Choroid plexus epithelial cell (primary cell): Measurements from ENCODE around the gene LAMB3.
A peak's percentile ranks its signal among the peaks of the same experiment; 100 is the strongest.
"Not testable (repeated sequence)": the region's sequence is repeated elsewhere in the genome, so short reads cannot be mapped to it uniquely, and the experiment has no call there.

ENCODE experiments used
- DNase-seq: peaks from one replicate; pipeline ENCODE4 v3.0.0-alpha.2; 2010; ENCODE audit warnings: low read depth
- H3K4me3 ChIP-seq: 2 replicates; pipeline ENCODE4 v1.5.1; 2011; ENCODE audit warnings: low read depth, mild to moderate bottlenecking, control low read depth, low read length, moderate library complexity
- TF ChIP-seq, protein P1 (sequence below): conservative IDR thresholded peaks from 2 replicates; pipeline ENCODE4 v1.5.1; 2011; ENCODE audit warnings: low read depth, mild to moderate bottlenecking, control low read depth, inconsistent platforms, low read length, moderate library complexity

LAMB3 gene

DNA sequence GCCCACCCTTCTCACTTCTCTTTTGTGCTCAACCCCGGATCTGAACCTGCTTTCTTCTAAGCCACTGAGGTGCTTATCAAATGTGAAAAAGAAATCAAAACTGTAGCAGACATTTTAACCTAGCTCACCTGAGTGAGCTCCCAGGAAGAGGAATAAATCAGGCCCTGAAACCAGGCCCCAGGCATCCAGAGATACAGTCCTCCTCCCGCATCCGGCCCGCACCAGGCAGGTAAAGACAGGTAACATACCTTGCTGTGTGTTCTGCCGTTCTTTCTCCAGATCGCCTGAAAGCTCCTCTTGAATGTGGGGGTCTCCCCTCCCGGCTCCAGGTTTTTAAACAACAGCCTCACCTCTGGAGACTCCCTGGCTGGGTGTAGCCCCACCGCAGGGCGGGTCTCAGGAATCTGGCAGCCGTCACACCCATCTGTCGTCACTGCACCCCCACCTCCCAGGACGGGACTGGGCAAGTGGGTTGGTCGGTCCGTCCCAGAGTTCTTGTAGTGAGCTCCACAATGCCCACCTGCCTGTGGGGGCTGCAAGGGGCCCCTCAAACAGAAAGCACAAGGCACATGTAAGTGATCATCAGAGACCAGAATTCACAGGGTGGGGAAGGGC lies at the start of gene LAMB3:
TSS of gene LAMB3 (minus strand) at position 305 of the 615 bp plus-strand sequence. CDS start 1,481 bp downstream, outside the sequence.
- no peak for DNase-seq
- H3K4me3 ChIP-seq, result no peak within 1 kb of the TSS
- TF ChIP-seq, protein P1, sequence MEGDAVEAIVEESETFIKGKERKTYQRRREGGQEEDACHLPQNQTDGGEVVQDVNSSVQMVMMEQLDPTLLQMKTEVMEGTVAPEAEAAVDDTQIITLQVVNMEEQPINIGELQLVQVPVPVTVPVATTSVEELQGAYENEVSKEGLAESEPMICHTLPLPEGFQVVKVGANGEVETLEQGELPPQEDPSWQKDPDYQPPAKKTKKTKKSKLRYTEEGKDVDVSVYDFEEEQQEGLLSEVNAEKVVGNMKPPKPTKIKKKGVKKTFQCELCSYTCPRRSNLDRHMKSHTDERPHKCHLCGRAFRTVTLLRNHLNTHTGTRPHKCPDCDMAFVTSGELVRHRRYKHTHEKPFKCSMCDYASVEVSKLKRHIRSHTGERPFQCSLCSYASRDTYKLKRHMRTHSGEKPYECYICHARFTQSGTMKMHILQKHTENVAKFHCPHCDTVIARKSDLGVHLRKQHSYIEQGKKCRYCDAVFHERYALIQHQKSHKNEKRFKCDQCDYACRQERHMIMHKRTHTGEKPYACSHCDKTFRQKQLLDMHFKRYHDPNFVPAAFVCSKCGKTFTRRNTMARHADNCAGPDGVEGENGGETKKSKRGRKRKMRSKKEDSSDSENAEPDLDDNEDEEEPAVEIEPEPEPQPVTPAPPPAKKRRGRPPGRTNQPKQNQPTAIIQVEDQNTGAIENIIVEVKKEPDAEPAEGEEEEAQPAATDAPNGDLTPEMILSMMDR, result no peak

DNA sequence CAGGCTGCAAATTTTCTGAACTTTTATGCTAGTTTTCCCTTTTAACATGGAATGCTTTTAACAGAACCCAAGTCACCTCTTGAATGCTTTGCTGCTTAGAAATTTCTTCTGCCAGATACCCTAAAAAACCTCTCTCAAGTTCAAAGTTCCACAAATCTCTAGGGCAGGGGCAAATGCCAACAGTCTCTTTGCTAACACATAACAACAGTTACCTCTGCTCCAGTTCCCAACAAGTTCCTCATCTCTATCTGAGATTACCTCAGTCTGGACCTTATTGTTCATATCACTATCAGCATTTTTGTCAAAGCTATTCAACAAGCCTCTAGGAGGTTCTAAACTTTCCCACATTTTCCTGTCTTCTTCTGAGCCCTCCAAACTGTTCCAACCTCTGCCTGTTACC lies 48.5 kb upstream of the LAMB3 start:
- not testable (repeated sequence) for DNase-seq, H3K4me3 ChIP-seq

GRCh38 chr1:209697126-209697525 lies 44.9 kb upstream of the LAMB3 start:
- peak; percentile 62 for DNase-seq

DNA sequence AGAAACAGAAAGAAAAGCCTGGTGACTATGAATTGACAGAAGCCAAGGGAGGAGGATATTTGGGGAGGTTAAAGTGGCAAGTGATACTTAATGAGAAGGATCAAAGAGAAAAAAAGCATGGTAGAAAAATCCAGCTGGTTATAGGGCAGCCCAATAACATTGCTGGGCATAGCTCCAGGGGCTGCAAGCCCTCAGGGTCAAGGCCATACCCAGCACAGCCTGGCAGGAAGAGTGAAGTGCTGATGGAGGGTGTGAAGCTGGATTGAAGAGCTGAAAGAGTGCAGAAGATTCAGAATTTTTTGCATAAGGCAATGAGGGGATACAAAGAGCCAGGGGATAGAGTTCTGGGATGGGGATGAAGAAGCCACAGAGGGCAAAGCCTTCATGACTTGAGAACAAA lies 44.4 kb upstream of the LAMB3 start:
- no peak for DNase-seq
- H3K4me3 ChIP-seq, result no peak overlapping the region
- TF ChIP-seq, protein P1, result no peak

More at GRCh38 chr1:209697126-209697525, 44.9 kb upstream of the LAMB3 start:
- no peak overlapping the region for H3K4me3 ChIP-seq
- TF ChIP-seq, protein P1, result no peak

GRCh38 chr1:209692745-209693504 lies 40.7 kb upstream of the LAMB3 start:
- TF ChIP-seq, protein P1, result peak; percentile 91
- DNase-seq, result peak; percentile 91
- H3K4me3 ChIP-seq, result no peak overlapping the region

DNA sequence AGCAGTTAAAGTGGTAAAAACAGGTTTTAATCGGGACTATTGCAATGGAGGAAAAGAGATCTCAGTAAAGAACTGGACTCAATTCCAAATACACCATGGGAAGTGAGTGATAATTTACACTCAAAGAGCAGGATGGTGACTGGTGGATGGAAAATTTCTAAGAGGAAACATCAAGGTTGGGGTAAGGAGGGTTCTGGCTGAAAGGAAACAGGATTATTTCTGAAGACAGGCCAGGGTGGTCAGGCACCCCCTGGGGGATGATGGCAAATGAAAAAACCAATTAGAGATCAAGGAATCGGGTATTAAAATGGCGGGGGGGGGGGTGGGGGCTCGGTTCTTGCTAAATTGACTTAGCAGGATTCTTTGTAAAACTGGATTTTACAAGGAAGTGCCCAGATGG lies 40.1 kb upstream of the LAMB3 start:
- TF ChIP-seq, protein P1, result no peak
- no peak overlapping the region for H3K4me3 ChIP-seq
- DNase-seq, result no peak

GRCh38 chr1:209691237-209691636 lies 39.0 kb upstream of the LAMB3 start:
- TF ChIP-seq, protein P1, result no peak
- no peak for DNase-seq
- no peak overlapping the region for H3K4me3 ChIP-seq
